GM23248 (cell line): ENCODE results near the gene CELF1. TPM values are rescaled to one million over a fixed set of nuclear protein-coding genes. Genes with fewer than 3 reads are reported as not detected.
A peak's percentile ranks its signal among the peaks of the same experiment; 100 is the strongest.

Experiments used
- DNase-seq: peaks from one replicate; pipeline ENCODE4 v3.0.0-alpha.2; 2015
- H2AFZ ChIP-seq: fragments of 200-600 bp; sonication (generic); 2 replicates; pipeline ENCODE4 v1.6.1; 2016; ENCODE audit warnings: antibody characterized with exemption
- H3F3A ChIP-seq: fragments of 200-600 bp; sonication (generic); 2 replicates; pipeline ENCODE4 v1.6.1; 2016; ENCODE audit warnings: mild to moderate bottlenecking, antibody characterized with exemption, mixed run types; ENCODE audit not compliant: insufficient read depth
- H3K27ac ChIP-seq: fragments of 200-600 bp; sonication (generic); 2 replicates; pipeline ENCODE4 v1.5.1; 2016; ENCODE audit warnings: mild to moderate bottlenecking
- H3K27me3 ChIP-seq: fragments of 200-600 bp; sonication (generic); replicated peaks from 2 replicates; pipeline ENCODE4 v1.6.1; 2016; ENCODE audit warnings: mild to moderate bottlenecking; ENCODE audit not compliant: insufficient read depth
- H3K36me3 ChIP-seq: fragments of 200-600 bp; sonication (generic); 2 replicates; pipeline ENCODE4 v1.6.1; 2016; ENCODE audit warnings: low read depth, mild to moderate bottlenecking
- H3K4me1 ChIP-seq: fragments of 200-600 bp; sonication (generic); 2 replicates; pipeline ENCODE4 v1.6.1; 2016; ENCODE audit warnings: mild to moderate bottlenecking; ENCODE audit not compliant: insufficient read depth
- H3K4me2 ChIP-seq: fragments of 200-600 bp; sonication (generic); one replicate; pipeline ENCODE4 v1.6.1; 2016; ENCODE audit warnings: mild to moderate bottlenecking; ENCODE audit not compliant: unreplicated experiment
- H3K4me3 ChIP-seq: fragments of 200-600 bp; sonication (generic); 2 replicates; pipeline ENCODE4 v1.5.1; 2016; ENCODE audit warnings: mild to moderate bottlenecking
- H3K79me2 ChIP-seq: fragments of 200-600 bp; sonication (generic); 2 replicates; pipeline ENCODE4 v1.6.1; 2016; ENCODE audit warnings: mild to moderate bottlenecking; ENCODE audit not compliant: insufficient read depth
- H3K9ac ChIP-seq: fragments of 200-600 bp; sonication (generic); 2 replicates; pipeline ENCODE4 v1.6.1; 2016; ENCODE audit warnings: mild to moderate bottlenecking
- H3K9me2 ChIP-seq: fragments of 200-600 bp; sonication (generic); 2 replicates; pipeline ENCODE4 v1.6.1; 2016; ENCODE audit warnings: mixed run types, mild to moderate bottlenecking, moderate library complexity; ENCODE audit not compliant: insufficient read depth
- H3K9me3 ChIP-seq: fragments of 200-600 bp; sonication (generic); one replicate; pipeline ENCODE4 v1.6.1; 2017; ENCODE audit warnings: low read depth
- H4K20me1 ChIP-seq: fragments of 200-600 bp; sonication (generic); 2 replicates; pipeline ENCODE4 v1.6.0; 2016; ENCODE audit not compliant: insufficient read depth
- EZH2 ChIP-seq: fragments of 200-600 bp; sonication (generic); IDR thresholded peaks from 2 replicates; pipeline ENCODE4 v1.6.1; 2018; ENCODE audit warnings: antibody characterized with exemption, mild to moderate bottlenecking; ENCODE audit not compliant: insufficient read depth, poor library complexity, severe bottlenecking
- EZH2phosphoT487 ChIP-seq: fragments of 200-600 bp; sonication (generic); IDR thresholded peaks from 2 replicates; pipeline ENCODE4 v1.6.1; 2018; ENCODE audit warnings: antibody characterized with exemption, moderate library complexity, mild to moderate bottlenecking, low read depth; ENCODE audit not compliant: insufficient read depth
- WGBS, 2 experiments: methylation state at CpG; one replicate each; pipeline ENCODE4 v1.1.6; 2015 to 2017; ENCODE audit warnings: low lambda C conversion rate in 2 of 2, low coverage in 1 of 2; ENCODE audit errors: missing lambda C conversion rate in 2 of 2; 5-methylcytosine and 5-hydroxymethylcytosine counted together
- in situ Hi-C: fragments of 300-500 bp; cut with MboI; formaldehyde crosslinking; loops from 2 replicates; pipeline ENCODE4 v1.15.0; 2020
- polyA plus RNA-seq: library from polyadenylated mRNA; unstranded; fragments of >200 nt; fragmentation: Nextera tagmentation; extraction: Ambion mirVana; gene quantifications from 2 replicates; pipeline ENCODE4 v1.2.1, GENCODE V29; 2016
- total RNA-seq: library from RNA; depleted of rRNA; stranded (reverse); fragments of >200 nt; shearing (Covaris generic); gene quantifications from 2 replicates; pipeline ENCODE4 v1.2.3, GENCODE V29; 2014

CELF1 gene
- total and polyA plus RNA-seq, 2 experiments from 2014 or later, result 51.7 to 70.9 TPM

GRCh38 chr11:47587723-47588326 is 34.9 kb upstream of the CELF1 start:
- no peaks in the 10 kb centered on the region for H4K20me1 ChIP-seq
- no peak overlapping the region for H3K4me3 ChIP-seq
- peaks cover 7% of the 10 kb centered on the region; the same call in 1 of the 2 replicates for H3K36me3 ChIP-seq
- no peak overlapping the region for H3K9ac ChIP-seq
- H2AFZ ChIP-seq, result peak overlapping the region; percentile 48
- H3K27me3 ChIP-seq, result peaks cover 8% of the 10 kb centered on the region; the same call in 1 of the 2 replicates
- H3K79me2 ChIP-seq, result no peaks in the 10 kb centered on the region
- H3K9me2 ChIP-seq, result no peaks in the 10 kb centered on the region
- no peak for TF ChIP-seq EZH2phosphoT487
- no peak overlapping the region for H3K27ac ChIP-seq
- H3K9me3 ChIP-seq, result no peaks in the 10 kb centered on the region
- no peaks in the 10 kb centered on the region for H3K4me1 ChIP-seq
- in situ Hi-C loops, result no loop called here
- DNase-seq, result peak; percentile 47
- no peaks in the 10 kb centered on the region for H3F3A ChIP-seq
- no peak overlapping the region for H3K4me2 ChIP-seq
- 21 to 34% methylated on average over 12 to 13 of the region's 14 CpGs for WGBS, 2 experiments

- Histone ChIP-seq H3K4me1 (no peaks in the 10 kb centered on the region), H3K9me3 (no peaks in the 10 kb centered on the region), H2AFZ (peak overlapping the region; percentile 48), H3K9ac (no peak overlapping the region), H4K20me1 (no peaks in the 10 kb centered on the region), H3K36me3 (peaks cover 11% of the 10 kb centered on the region; the same call in 1 of the 2 replicates), H3K79me2 (0 out of 2 replicates have a peak, but pooled peaks cover 3% of the 10 kb centered on the region), H3K27me3 (0 out of 2 replicates have a peak, but pooled peaks cover 1% of the 10 kb centered on the region), H3K27ac (no peak overlapping the region), H3K9me2 (no peaks in the 10 kb centered on the region), H3K4me3 (no peak overlapping the region), H3K4me2 (no peak overlapping the region), H3F3A (no peaks in the 10 kb centered on the region)
- TF ChIP-seq EZH2, result no peak
- no peak for TF ChIP-seq EZH2phosphoT487
- no peak for DNase-seq
- in situ Hi-C loops, result no loop called here
- WGBS, 2 experiments, result 12 to 34% methylated on average over 4 to 6 of the region's 6 CpGs
These were observed 34.2 kb upstream of the CELF1 start for GRCh38 chr11:47587039-47587716.

GRCh38 chr11:47586098-47586855 is 33.3 kb upstream of the CELF1 start, which contains the start of gene FAM180B:
FAM180B (plus strand) TSS chr11:47586678; CDS start chr11:47586769, 91 bp downstream.
- H3K4me3 ChIP-seq, result no peak within 1 kb of the TSS
- 0 out of 2 replicates have a peak, but pooled peaks cover 12% of the 10 kb centered on the region for H3K79me2 ChIP-seq
- H3K27ac ChIP-seq, result no peak within 1 kb of the TSS
- H2AFZ ChIP-seq, result peak within 1 kb of the TSS; percentile 48
- no peaks in the 10 kb centered on the region for H3F3A ChIP-seq
- DNase-seq, result no peak
- no peaks in the 10 kb centered on the region for H3K27me3 ChIP-seq
- no peak within 1 kb of the TSS for H3K4me2 ChIP-seq
- no peak for TF ChIP-seq EZH2phosphoT487
- no peak for TF ChIP-seq EZH2
- H3K9ac ChIP-seq, result no peak within 1 kb of the TSS
- in situ Hi-C loops, result no loop called here
- H3K4me1 ChIP-seq, result no peaks in the 10 kb centered on the region
- WGBS, 2 experiments, result 18 to 29% methylated on average over 12 of the region's 12 CpGs
- H3K9me3 ChIP-seq, result no peaks in the 10 kb centered on the region
- no peaks in the 10 kb centered on the region for H4K20me1 ChIP-seq
- no peaks in the 10 kb centered on the region for H3K9me2 ChIP-seq
- peaks cover 20% of the 10 kb centered on the region; the same call in 1 of the 2 replicates for H3K36me3 ChIP-seq

GRCh38 chr11:47583844-47584243 is 30.9 kb upstream of the CELF1 start:
- Histone ChIP-seq H3K4me2 (no peak overlapping the region), H3K79me2 (peaks cover 36% of the 10 kb centered on the region), H3F3A (no peaks in the 10 kb centered on the region), H3K9me2 (no peaks in the 10 kb centered on the region), H4K20me1 (no peaks in the 10 kb centered on the region), H3K27me3 (no peaks in the 10 kb centered on the region), H3K9me3 (no peaks in the 10 kb centered on the region), H3K36me3 (peaks cover 30% of the 10 kb centered on the region; the same call in 1 of the 2 replicates), H3K4me3 (no peak overlapping the region), H3K4me1 (no peaks in the 10 kb centered on the region), H2AFZ (no peak overlapping the region), H3K27ac (no peak overlapping the region), H3K9ac (no peak overlapping the region)
- no peak for DNase-seq
- WGBS, 2 experiments, result 89 to 90% methylated on average over 5 of the region's 5 CpGs
- no peak for TF ChIP-seq EZH2phosphoT487
- TF ChIP-seq EZH2, result no peak
- in situ Hi-C loops, result no loop called here
